Fibroblast of upper back skin (primary cell): ENCODE results near the gene APOL5.
"Not testable (repeated sequence)": the region's sequence is repeated elsewhere in the genome, so short reads cannot be mapped to it uniquely, and the experiment has no call there.

ENCODE experiments used
- DNase-seq: peaks from one replicate; pipeline ENCODE4 v3.0.0-alpha.2; 2013

The APOL5 gene

DNA sequence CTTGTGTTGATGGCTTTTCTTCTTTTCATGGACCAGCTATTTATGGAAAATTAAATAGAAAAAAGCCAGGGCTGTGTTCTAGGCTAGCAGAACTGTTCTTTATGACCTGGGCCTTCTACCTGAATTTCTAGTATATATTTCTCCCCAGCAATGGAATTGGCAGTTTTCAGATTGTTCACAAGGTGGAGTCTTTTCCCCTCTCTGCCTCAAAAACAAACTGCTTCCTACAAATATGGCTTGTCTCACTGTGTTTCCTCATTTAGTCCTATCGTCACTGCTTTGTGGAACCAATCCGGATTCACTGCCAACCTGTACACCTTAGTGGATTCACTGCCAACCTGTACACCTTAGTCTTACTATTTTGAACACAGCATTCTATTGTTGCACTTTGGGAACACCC lies 5.0 kb upstream of the APOL5 start:
- DNase-seq, result no peak

- DNase-seq, result no peak
Observed at GRCh38 chr22:35719212-35719875, 1.7 kb downstream of the APOL5 start.

- no peak for DNase-seq
Observed at GRCh38 chr22:35721960-35722359, 4.3 kb downstream of the APOL5 start.

- peak; percentile 48 for DNase-seq
Observed at GRCh38 chr22:35725521-35725920, 7.8 kb downstream of the APOL5 start.

- DNase-seq, result no peak
Observed at GRCh38 chr22:35726398-35726797, 8.7 kb downstream of the APOL5 start.

DNA sequence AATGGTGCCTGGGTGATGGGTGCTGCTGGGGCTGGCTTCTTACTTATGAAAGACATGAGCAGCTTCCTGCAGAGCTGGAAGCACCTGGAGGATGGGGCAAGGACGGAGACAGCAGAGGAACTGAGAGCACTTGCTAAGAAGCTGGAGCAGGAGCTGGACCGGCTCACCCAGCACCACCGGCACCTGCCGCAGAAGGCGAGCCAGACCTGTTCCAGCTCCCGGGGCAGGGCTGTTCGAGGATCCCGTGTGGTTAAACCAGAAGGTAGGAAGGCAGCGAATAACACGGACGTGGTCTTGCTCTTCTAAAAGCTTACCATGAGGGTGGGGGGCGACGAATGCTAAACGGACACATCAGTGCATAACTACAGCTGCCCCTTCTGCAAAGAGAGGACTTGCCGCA lies 9.3 kb downstream of the APOL5 start:
- DNase-seq, result no peak

GRCh38 chr22:35727436-35727835 lies 9.8 kb downstream of the APOL5 start:
- no peak for DNase-seq

DNA sequence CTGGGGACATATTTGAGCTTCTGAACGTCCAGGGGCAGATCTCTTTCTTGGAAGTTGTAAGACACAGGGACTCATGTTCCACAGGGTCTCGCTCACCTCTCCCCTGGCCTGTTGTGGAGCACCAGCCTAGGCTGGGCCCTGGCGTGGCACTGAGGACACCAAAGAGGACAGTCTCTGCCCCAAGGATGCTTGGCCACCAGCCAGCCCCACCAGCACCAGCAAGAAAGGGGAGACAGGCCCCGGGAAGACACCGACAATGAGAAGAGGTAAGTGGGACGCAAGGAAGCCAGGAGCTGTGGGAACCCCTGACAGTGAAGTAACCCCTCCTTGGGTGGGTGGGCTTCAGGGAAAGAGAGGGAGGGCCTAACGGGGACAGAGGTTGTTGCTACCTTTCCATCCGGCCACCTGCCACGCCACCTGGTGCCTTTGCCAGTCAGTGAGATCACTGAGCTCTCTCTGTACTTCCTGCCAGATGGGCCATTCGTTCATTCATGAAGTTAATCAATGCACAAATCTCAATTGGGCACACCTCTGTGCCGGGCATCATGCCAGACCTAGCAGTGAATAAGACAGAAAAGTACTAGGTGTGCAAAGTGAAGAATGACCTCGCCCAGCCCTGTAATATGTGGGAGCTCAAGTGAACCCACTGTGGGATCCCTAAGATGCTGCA lies 11.1 kb downstream of the APOL5 start:
- no peak for DNase-seq

DNA sequence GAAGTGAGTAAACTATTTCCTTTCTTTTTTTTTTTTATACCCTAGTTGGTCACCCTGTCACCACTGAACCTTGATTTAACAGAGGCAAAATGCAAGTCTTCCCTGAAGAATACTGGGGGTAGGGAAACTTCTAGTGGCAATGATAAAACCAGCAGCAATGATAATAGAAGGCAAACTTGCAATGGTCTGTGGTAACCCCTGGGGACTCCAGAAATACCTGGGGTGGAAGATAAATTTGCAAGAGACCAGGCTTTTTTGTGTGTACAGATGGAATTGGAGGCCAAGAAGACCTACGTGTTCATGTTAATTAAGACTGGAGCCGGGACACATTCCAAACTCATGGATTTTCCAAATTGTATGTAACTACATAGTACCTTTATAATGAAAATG lies 11.6 kb downstream of the APOL5 start:
- no peak for DNase-seq

- no peak for DNase-seq
Observed at GRCh38 chr22:35731321-35731720, 13.6 kb downstream of the APOL5 start.

- no peak for DNase-seq
Observed at GRCh38 chr22:35732116-35732515, 14.4 kb downstream of the APOL5 start.

GRCh38 chr22:35733036-35733435 lies 15.4 kb downstream of the APOL5 start:
- no peak for DNase-seq

GRCh38 chr22:35733791-35734516 lies 16.3 kb downstream of the APOL5 start:
- no peak for DNase-seq

- no peak for DNase-seq
Observed at GRCh38 chr22:35734517-35734827, 16.8 kb downstream of the APOL5 start.

- no peak for DNase-seq
Observed at GRCh38 chr22:35735542-35735941, 17.9 kb downstream of the APOL5 start.

- no peak for DNase-seq
Observed at GRCh38 chr22:35736166-35736565, 18.5 kb downstream of the APOL5 start.

DNA sequence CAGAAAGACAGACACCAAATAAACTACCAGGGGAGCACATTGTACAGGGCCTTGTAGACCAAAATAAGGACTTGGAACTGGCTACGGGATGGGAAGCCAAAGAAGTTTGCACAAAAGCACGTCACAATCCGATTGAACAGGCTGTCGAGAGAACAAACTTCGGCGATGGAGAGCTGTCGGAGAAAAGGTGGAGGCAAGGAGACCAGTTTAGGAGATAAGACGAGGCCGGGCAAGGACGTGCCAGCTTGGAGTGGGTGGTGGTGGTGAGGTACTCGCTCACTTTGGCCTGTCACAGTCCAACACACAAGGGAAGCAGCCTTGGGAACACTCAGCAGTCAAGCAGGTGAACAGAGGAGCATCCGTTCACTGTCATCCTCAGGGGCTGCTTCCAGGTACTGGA lies 19.0 kb downstream of the APOL5 start:
- DNase-seq, result no peak

DNA sequence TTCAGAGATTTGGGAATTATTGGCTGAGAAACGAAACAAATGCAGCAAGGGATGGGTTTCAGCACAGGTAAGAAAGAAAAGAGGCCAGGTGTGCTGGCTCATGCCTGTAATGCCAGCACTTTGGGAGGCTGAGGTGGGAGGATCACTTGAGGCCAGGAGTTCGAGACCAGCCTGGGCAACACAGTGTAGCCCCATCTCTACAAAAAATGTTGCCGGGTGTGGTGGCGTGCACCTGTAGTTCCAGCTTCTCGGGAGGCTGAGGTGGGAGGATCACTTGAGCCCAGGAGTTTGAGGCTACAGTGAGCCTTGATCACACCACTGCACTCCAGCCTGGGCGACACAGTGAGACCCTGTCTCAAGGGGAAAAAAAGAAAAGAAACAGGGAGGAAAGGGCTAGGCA lies 20.2 kb downstream of the APOL5 start:
- not testable (repeated sequence) for DNase-seq

GRCh38 chr22:35739076-35739930 lies 21.6 kb downstream of the APOL5 start:
- peak; percentile 26 for DNase-seq

GRCh38 chr22:35739931-35740380 lies 22.3 kb downstream of the APOL5 start:
- no peak for DNase-seq

GRCh38 chr22:35740616-35741015 lies 22.9 kb downstream of the APOL5 start:
- DNase-seq, result no peak

GRCh38 chr22:35742342-35743100 lies 24.8 kb downstream of the APOL5 start:
- DNase-seq, result peak; percentile 83
